C4-2B (cell line): ENCODE measurements around the gene PTPRN2.

Experiments
- ZFX ChIP-seq: fragments of 450-650 bp; IDR thresholded peaks from 2 replicates; pipeline ENCODE4 v1.6.1; 2017
- TF ChIP-seq, protein P1 (sequence below): fragments of 450-650 bp; conservative IDR thresholded peaks from 2 replicates; pipeline ENCODE4 v1.5.1; 2017; ENCODE audit warnings: mild to moderate bottlenecking

DNA sequence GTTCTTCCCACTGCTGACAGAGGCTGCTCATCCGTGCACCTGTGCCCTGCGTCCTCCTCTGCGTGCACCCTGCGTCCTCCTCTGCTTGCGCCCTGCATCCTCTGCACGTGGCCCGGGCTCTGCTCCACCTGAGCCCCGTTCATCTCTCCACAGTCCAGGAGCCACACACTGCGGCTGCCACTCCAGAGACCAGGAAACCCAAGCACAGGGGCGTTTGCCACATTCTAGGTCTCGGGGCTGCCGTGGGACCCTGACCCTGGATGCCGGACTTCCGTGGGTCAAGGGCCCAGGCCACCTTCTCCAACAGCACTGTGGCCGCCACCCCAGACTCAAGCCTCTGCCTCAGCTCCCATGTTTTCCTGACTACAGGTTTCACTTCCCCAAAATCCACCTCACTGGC, 460.4 kb downstream of the PTPRN2 start:
- TF ChIP-seq, protein P1, sequence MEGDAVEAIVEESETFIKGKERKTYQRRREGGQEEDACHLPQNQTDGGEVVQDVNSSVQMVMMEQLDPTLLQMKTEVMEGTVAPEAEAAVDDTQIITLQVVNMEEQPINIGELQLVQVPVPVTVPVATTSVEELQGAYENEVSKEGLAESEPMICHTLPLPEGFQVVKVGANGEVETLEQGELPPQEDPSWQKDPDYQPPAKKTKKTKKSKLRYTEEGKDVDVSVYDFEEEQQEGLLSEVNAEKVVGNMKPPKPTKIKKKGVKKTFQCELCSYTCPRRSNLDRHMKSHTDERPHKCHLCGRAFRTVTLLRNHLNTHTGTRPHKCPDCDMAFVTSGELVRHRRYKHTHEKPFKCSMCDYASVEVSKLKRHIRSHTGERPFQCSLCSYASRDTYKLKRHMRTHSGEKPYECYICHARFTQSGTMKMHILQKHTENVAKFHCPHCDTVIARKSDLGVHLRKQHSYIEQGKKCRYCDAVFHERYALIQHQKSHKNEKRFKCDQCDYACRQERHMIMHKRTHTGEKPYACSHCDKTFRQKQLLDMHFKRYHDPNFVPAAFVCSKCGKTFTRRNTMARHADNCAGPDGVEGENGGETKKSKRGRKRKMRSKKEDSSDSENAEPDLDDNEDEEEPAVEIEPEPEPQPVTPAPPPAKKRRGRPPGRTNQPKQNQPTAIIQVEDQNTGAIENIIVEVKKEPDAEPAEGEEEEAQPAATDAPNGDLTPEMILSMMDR: no peak
- no peak for TF ChIP-seq ZFX
